ENCODE measurements around the gene MATN4.

The MATN4 gene

DNA sequence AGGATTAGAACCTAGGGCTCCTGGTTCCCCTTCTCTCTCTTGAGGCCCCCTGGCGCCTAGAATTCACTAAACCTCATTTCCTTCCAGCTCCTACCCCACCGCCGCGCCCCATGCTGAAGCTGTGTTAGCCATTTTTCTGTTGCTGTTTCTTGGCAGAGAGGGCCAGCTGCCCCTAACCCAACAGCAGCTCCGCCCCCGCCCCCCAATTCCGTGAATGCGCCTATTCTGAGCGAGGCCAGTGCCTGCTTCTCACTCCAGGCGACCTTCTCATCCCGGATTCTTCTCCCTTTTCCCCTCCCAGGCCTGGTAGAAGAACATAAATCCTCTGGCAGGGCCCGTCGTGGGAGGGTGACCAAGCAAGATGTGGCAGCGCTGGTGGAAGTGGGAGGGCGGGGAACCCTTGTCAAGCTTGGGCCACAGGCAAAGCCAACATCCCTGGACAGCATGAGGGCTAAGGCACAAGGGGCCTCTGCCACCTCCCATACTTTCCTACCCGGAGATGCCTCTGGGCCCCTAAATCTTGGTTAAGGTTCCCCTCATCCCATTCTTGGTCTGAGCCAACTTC is 941 bp downstream of the MATN4 start:
- peaks cover 19% of the 10 kb centered on the region for H3K27me3 ChIP-seq (ENCODE audit: control insufficient read depth, insufficient read depth, low read length)
- H3K9me3 ChIP-seq (ENCODE audit: control insufficient read depth, insufficient read depth, low read length): no peaks in the 10 kb centered on the region

DNA sequence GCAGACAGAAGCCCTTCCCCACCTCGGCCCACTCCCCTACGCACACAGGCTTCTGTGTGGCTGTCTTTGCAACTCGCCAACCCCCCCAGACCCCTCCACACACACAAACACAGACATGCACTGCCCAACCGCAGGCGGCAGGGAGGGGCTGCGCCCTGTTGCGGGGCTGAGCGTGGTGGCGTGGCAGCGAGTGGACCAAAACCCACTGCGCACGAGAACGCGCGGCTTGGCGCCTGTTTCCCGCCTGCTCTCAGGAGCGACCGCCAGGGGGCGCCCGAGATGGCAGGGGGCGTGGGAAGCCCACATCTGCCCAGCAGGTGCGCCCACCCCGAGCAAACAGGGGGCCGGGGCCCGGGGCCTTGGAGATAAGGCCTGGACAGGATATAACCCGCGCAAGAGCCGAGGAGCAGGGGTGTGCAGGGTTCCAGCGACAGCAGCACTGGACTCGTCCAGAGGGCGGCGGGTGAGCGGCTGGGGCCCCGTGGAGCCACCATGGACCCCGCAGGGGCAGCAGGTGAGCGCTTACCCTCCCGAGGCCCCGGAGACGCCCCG is 1.6 kb downstream of the MATN4 start, which contains the start of gene RBPJL:
Gene RBPJL (plus strand): TSS at position 410 of the 552 bp plus-strand sequence. CDS start 83 bp downstream, at position 493.
- Histone ChIP-seq H3K4me3 (ENCODE audit: low read depth, low read length) (peak within 1 kb of the TSS; percentile 36), H3K27me3 (ENCODE audit: control insufficient read depth, insufficient read depth, low read length) (peaks cover 19% of the 10 kb centered on the region), H3K9me3 (ENCODE audit: control insufficient read depth, insufficient read depth, low read length) (no peaks in the 10 kb centered on the region), H3K36me3 (ENCODE audit: control insufficient read depth, insufficient read depth, low read length) (no peaks in the 10 kb centered on the region), H3K9ac (ENCODE audit: low read depth, low read length) (no peak within 1 kb of the TSS), H3K4me1 (ENCODE audit: control insufficient read depth, insufficient read depth, low read length) (peaks cover 2% of the 10 kb centered on the region)

More for the DNA sequence above, 941 bp downstream of the MATN4 start:
- H3K4me1 ChIP-seq (ENCODE audit: control insufficient read depth, insufficient read depth, low read length): peaks cover 2% of the 10 kb centered on the region
- no peak overlapping the region for H3K9ac ChIP-seq (ENCODE audit: low read depth, low read length)
- H3K36me3 ChIP-seq (ENCODE audit: control insufficient read depth, insufficient read depth, low read length): no peaks in the 10 kb centered on the region
- H3K4me3 ChIP-seq (ENCODE audit: low read depth, low read length): no peak overlapping the region

DNA sequence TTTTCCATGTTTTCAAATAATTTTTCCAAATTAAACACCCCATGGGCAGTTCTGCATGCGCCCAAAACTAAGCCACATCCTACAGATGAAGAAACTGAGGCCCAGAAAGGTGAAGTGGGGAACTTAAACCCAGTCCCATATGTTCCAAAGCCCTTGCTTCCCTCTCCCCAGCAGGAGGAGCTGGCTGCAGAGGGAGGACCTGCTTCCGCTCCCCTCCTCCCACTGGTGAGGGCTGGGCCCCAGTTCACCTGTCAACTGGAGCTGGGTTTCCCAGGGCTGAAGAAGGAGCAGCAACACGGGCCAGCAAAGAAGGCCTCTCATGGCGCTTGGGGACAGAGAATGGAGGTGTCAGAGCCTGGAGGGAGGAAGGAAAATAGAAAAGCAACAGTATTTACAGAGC is 2.8 kb downstream of the MATN4 start:
- H3K27me3 ChIP-seq (ENCODE audit: control insufficient read depth, insufficient read depth, low read length): peaks cover 11% of the 10 kb centered on the region
- H3K4me1 ChIP-seq (ENCODE audit: control insufficient read depth, insufficient read depth, low read length): peaks cover 4% of the 10 kb centered on the region
- no peaks in the 10 kb centered on the region for H3K36me3 ChIP-seq (ENCODE audit: control insufficient read depth, insufficient read depth, low read length)
- no peaks in the 10 kb centered on the region for H3K9me3 ChIP-seq (ENCODE audit: control insufficient read depth, insufficient read depth, low read length)
- H3K9ac ChIP-seq (ENCODE audit: low read depth, low read length): no peak overlapping the region
- H3K4me3 ChIP-seq (ENCODE audit: low read depth, low read length): no peak overlapping the region

DNA sequence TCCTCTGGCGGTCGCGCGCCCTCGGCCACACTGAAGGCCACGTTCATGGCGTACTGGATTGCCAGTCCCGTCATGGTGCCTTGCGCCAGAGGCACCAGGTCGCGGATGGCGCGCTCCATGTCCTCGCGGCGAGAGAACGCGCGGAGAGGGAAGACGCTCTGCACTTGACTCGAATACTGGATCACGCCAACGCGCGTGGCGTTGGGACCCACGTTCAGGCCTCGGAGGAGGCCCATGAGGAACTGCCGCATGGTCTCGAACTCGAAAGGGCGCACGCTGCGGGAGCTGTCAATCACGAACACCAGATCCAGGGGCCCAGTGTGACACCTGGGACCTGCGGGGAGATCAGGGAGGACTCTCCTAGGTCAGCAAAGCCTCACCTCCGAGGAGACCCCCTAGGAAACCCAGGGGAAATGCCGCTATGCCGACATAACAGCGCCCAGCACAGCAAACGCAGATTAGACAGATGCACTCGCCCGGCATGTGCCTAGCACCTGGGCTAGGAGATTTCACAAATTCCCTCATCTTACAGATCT is 3.6 kb downstream of the MATN4 start:
- H3K4me3 ChIP-seq (ENCODE audit: low read depth, low read length): no peak overlapping the region
- no peaks in the 10 kb centered on the region for H3K9me3 ChIP-seq (ENCODE audit: control insufficient read depth, insufficient read depth, low read length)
- H3K36me3 ChIP-seq (ENCODE audit: control insufficient read depth, insufficient read depth, low read length): no peaks in the 10 kb centered on the region
- H3K9ac ChIP-seq (ENCODE audit: low read depth, low read length): no peak overlapping the region
- peaks cover 11% of the 10 kb centered on the region for H3K27me3 ChIP-seq (ENCODE audit: control insufficient read depth, insufficient read depth, low read length)
- H3K4me1 ChIP-seq (ENCODE audit: control insufficient read depth, insufficient read depth, low read length): peaks cover 4% of the 10 kb centered on the region

DNA sequence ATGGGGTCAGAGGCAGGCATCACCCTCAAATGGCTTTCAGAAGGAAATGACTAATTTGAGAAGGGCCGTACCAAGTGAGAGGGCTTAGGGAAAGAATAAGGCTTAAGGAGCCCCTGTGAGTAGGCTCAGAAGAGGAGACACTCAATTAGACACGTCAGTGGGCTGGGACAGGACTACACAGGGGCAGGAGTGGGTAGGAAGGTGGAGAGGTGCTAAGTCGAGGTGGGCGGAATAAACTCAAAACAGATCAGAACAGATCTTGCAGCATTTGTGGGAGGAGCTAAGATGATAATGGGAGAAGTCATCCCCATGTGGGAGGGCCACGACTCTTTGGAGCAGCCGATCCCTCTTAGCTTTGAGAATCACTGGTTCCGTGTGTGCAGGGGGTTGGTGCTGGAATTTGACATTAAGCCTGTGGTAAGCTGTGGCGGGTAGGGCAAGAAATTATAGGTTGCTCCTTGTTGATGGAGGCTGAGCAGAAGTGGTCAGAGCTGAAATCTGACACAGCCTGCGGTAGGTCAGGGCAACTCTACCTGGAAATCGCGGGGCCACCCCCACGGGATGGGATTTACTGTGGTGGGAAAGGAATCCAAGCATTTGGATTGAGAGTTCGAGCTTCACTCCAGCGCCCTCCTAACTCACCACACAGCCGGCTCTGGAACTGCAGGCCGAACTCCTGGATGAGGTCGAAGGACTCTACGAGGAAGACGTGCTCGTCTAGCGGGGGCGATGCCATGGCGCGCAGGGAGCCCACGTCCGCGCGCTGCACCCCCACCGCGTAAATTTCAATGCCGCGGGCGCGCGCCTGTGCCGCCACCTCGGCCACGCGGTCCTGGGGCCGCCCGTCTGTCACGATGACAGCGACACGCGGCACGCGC is 4.3 kb downstream of the MATN4 start:
- Histone ChIP-seq H3K9me3 (ENCODE audit: control insufficient read depth, insufficient read depth, low read length) (no peaks in the 10 kb centered on the region), H3K4me3 (ENCODE audit: low read depth, low read length) (no peak overlapping the region), H3K36me3 (ENCODE audit: control insufficient read depth, insufficient read depth, low read length) (no peaks in the 10 kb centered on the region), H3K27me3 (ENCODE audit: control insufficient read depth, insufficient read depth, low read length) (peaks cover 11% of the 10 kb centered on the region), H3K4me1 (ENCODE audit: control insufficient read depth, insufficient read depth, low read length) (peaks cover 4% of the 10 kb centered on the region), H3K9ac (ENCODE audit: low read depth, low read length) (no peak overlapping the region)

DNA sequence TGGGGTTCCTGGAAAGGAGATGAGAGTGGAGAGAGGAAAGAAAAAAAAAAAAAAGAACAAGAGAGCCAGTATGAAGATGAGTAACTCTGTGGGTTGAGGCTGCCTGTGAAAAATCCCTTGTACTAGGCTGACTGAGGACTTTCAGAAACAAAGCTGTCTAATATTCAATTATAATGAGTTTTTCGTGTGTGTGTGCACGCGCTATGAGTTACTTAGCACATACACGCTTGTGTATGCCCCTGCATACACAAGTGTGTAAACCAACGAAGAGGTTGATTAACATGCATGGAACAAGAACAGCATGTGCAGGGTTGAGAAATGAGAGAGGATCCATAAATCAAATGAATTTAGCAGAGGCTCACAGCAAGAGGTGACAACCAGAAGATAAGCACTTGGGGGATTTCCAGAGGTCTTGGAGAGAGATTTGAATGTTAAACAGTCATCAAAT is 6.3 kb downstream of the MATN4 start:
- no peak overlapping the region for H3K9ac ChIP-seq (ENCODE audit: low read depth, low read length)
- H3K36me3 ChIP-seq (ENCODE audit: control insufficient read depth, insufficient read depth, low read length): no peaks in the 10 kb centered on the region
- no peaks in the 10 kb centered on the region for H3K9me3 ChIP-seq (ENCODE audit: control insufficient read depth, insufficient read depth, low read length)
- peaks cover 3% of the 10 kb centered on the region for H3K4me1 ChIP-seq (ENCODE audit: control insufficient read depth, insufficient read depth, low read length)
- H3K27me3 ChIP-seq (ENCODE audit: control insufficient read depth, insufficient read depth, low read length): peaks cover 5% of the 10 kb centered on the region
- H3K4me3 ChIP-seq (ENCODE audit: low read depth, low read length): no peak overlapping the region

DNA sequence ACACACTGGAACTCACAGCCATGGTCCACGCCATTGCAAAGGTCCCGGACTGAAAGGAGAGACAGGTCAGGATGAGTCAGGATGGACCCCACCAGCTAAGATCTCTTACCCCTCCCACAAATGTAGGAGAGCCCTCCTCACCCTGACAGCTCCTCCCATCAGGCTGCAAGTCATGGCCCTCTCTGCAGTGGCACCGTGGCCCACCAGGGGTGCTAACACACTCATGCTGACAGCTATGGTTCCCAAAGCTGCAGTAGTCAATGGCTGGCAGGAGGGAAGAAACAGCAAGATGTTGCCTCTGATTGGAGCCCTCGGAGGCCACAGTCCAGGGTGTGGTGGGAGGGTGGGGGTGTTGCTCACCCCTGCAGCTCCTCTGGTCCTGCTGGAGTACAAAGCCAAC is 7.1 kb downstream of the MATN4 start:
- Histone ChIP-seq H3K9me3 (ENCODE audit: control insufficient read depth, insufficient read depth, low read length) (no peaks in the 10 kb centered on the region), H3K27me3 (ENCODE audit: control insufficient read depth, insufficient read depth, low read length) (peaks cover under 1% of the 10 kb centered on the region), H3K9ac (ENCODE audit: low read depth, low read length) (no peak overlapping the region), H3K36me3 (ENCODE audit: control insufficient read depth, insufficient read depth, low read length) (no peaks in the 10 kb centered on the region), H3K4me1 (ENCODE audit: control insufficient read depth, insufficient read depth, low read length) (peaks cover 3% of the 10 kb centered on the region), H3K4me3 (ENCODE audit: low read depth, low read length) (peak overlapping the region; percentile 14)

DNA sequence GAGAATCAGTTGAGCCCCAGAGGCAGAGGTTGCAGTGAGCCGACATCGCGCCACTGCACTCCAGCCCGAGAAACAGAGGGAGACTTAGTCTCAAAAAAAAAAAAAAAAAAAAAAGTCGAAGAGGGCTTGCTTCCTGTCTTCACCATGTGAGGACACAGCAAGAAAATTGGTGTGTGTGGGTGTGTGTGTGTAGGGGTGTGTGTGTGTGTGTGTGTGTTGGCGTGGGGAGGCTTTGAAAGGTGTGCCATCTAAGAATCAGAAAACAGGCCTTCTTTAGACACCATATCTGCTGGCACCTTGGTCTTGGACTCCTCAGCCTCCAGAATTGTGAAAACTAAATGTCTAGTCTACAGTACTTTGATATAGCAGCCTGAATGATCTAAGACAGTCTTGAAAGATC is 8.3 kb downstream of the MATN4 start:
- peaks cover 3% of the 10 kb centered on the region for H3K4me1 ChIP-seq (ENCODE audit: control insufficient read depth, insufficient read depth, low read length)
- no peak overlapping the region for H3K4me3 ChIP-seq (ENCODE audit: low read depth, low read length)
- peaks cover 2% of the 10 kb centered on the region for H3K9me3 ChIP-seq (ENCODE audit: control insufficient read depth, insufficient read depth, low read length)
- H3K36me3 ChIP-seq (ENCODE audit: control insufficient read depth, insufficient read depth, low read length): no peaks in the 10 kb centered on the region
- no peak overlapping the region for H3K9ac ChIP-seq (ENCODE audit: low read depth, low read length)
- H3K27me3 ChIP-seq (ENCODE audit: control insufficient read depth, insufficient read depth, low read length): no peaks in the 10 kb centered on the region

DNA sequence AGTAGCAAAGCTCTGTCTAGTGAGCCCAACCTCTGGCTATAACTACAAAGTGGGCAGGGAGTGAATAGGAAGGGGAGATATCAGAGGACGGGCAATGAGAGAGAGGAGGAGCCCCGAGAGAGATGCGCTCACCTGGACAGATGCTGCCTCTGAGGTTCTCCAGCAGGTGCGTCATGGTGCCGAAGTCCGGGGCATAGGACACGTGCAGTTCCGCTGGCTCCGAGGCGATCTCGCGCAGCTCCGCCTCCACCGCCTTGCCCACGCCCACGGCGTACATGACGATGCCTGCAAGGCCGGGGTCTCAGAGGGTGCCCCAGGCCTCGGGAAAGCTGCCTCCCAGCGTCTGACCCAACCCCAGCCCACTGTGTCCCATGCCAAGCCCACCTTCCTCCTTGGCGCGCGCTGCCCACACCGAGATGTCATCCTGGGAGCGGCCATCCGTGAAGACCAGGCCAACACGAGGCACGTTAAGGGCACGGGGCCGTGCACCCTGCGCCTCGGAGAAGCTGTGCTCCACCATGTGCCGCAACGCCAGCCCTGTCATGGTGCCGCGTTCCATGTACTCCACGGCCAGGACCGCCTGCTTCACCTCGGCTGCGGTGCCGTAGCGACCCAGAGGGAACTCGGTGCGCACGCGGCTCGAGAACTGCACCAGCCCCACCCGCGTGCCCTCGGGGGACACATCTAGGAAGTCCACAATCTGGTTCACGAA is 10.2 kb downstream of the MATN4 start:
- peaks cover 11% of the 10 kb centered on the region for H3K27me3 ChIP-seq (ENCODE audit: control insufficient read depth, insufficient read depth, low read length)
- H3K9me3 ChIP-seq (ENCODE audit: control insufficient read depth, insufficient read depth, low read length): peaks cover 6% of the 10 kb centered on the region
- no peaks in the 10 kb centered on the region for H3K36me3 ChIP-seq (ENCODE audit: control insufficient read depth, insufficient read depth, low read length)
- no peak overlapping the region for H3K9ac ChIP-seq (ENCODE audit: low read depth, low read length)
- peaks cover 3% of the 10 kb centered on the region for H3K4me1 ChIP-seq (ENCODE audit: control insufficient read depth, insufficient read depth, low read length)
- H3K4me3 ChIP-seq (ENCODE audit: low read depth, low read length): no peak overlapping the region

DNA sequence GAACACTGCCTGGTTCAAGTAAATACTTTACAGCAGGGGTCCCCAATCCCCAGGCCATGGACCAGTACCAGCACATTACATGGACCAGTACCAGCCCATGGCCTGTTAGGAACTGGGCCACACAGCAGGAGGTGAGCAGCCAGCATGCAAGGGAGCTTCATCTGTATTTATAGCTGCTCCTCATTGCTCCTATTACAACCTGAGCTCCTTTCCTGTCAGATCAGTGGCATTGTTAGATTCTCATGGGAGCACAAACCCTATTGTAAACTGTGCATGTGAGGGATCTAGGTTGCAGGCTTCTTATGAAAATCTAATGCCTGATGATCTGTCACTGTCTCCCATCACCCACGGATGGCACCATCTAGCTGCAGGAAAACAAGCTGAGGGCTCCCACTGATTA is 13.4 kb downstream of the MATN4 start:
- H3K36me3 ChIP-seq (ENCODE audit: control insufficient read depth, insufficient read depth, low read length): no peaks in the 10 kb centered on the region
- peaks cover 31% of the 10 kb centered on the region for H3K27me3 ChIP-seq (ENCODE audit: control insufficient read depth, insufficient read depth, low read length)
- H3K9ac ChIP-seq (ENCODE audit: low read depth, low read length): no peak overlapping the region
- peaks cover 6% of the 10 kb centered on the region for H3K9me3 ChIP-seq (ENCODE audit: control insufficient read depth, insufficient read depth, low read length)
- no peaks in the 10 kb centered on the region for H3K4me1 ChIP-seq (ENCODE audit: control insufficient read depth, insufficient read depth, low read length)
- H3K4me3 ChIP-seq (ENCODE audit: low read depth, low read length): no peak overlapping the region

DNA sequence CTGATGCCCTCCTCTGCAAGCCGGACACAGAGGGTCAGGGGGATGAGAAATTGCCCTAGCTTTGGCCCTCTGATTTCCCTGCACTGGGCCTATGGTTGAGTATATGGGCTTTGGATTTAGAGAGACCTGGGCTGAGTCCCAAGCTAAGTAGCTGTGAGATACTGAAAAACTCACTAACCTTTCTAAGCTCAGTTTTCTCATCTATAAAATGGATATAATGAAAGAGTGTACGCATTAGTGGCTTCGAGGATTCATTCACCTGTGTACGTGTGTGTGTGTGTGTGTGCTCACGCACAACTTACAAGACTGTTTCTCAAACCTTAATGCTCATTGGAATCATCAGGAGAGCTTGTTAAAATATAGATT is 14.1 kb downstream of the MATN4 start:
- Histone ChIP-seq H3K27me3 (ENCODE audit: control insufficient read depth, insufficient read depth, low read length) (peaks cover 31% of the 10 kb centered on the region), H3K9ac (ENCODE audit: low read depth, low read length) (no peak overlapping the region), H3K36me3 (ENCODE audit: control insufficient read depth, insufficient read depth, low read length) (no peaks in the 10 kb centered on the region), H3K4me1 (ENCODE audit: control insufficient read depth, insufficient read depth, low read length) (no peaks in the 10 kb centered on the region), H3K4me3 (ENCODE audit: low read depth, low read length) (no peak overlapping the region), H3K9me3 (ENCODE audit: control insufficient read depth, insufficient read depth, low read length) (peaks cover 6% of the 10 kb centered on the region)
